GM23248 (cell line): ENCODE results near the gene KLHDC3. TPM values are rescaled to one million over a fixed set of nuclear protein-coding genes. Genes with fewer than 3 reads are reported as not detected.

Experiments
- DNase-seq: peaks from one replicate; pipeline ENCODE4 v3.0.0-alpha.2; 2015
- H2AFZ ChIP-seq: fragments of 200-600 bp; sonication (generic); 2 replicates; pipeline ENCODE4 v1.6.1; 2016; ENCODE audit warnings: antibody characterized with exemption
- H3F3A ChIP-seq: fragments of 200-600 bp; sonication (generic); 2 replicates; pipeline ENCODE4 v1.6.1; 2016; ENCODE audit warnings: mild to moderate bottlenecking, antibody characterized with exemption, mixed run types; ENCODE audit not compliant: insufficient read depth
- H3K27ac ChIP-seq: fragments of 200-600 bp; sonication (generic); 2 replicates; pipeline ENCODE4 v1.5.1; 2016; ENCODE audit warnings: mild to moderate bottlenecking
- H3K27me3 ChIP-seq: fragments of 200-600 bp; sonication (generic); replicated peaks from 2 replicates; pipeline ENCODE4 v1.6.1; 2016; ENCODE audit warnings: mild to moderate bottlenecking; ENCODE audit not compliant: insufficient read depth
- H3K36me3 ChIP-seq: fragments of 200-600 bp; sonication (generic); 2 replicates; pipeline ENCODE4 v1.6.1; 2016; ENCODE audit warnings: low read depth, mild to moderate bottlenecking
- H3K4me1 ChIP-seq: fragments of 200-600 bp; sonication (generic); 2 replicates; pipeline ENCODE4 v1.6.1; 2016; ENCODE audit warnings: mild to moderate bottlenecking; ENCODE audit not compliant: insufficient read depth
- H3K4me2 ChIP-seq: fragments of 200-600 bp; sonication (generic); one replicate; pipeline ENCODE4 v1.6.1; 2016; ENCODE audit warnings: mild to moderate bottlenecking; ENCODE audit not compliant: unreplicated experiment
- H3K4me3 ChIP-seq: fragments of 200-600 bp; sonication (generic); 2 replicates; pipeline ENCODE4 v1.5.1; 2016; ENCODE audit warnings: mild to moderate bottlenecking
- H3K79me2 ChIP-seq: fragments of 200-600 bp; sonication (generic); 2 replicates; pipeline ENCODE4 v1.6.1; 2016; ENCODE audit warnings: mild to moderate bottlenecking; ENCODE audit not compliant: insufficient read depth
- H3K9ac ChIP-seq: fragments of 200-600 bp; sonication (generic); 2 replicates; pipeline ENCODE4 v1.6.1; 2016; ENCODE audit warnings: mild to moderate bottlenecking
- H3K9me2 ChIP-seq: fragments of 200-600 bp; sonication (generic); 2 replicates; pipeline ENCODE4 v1.6.1; 2016; ENCODE audit warnings: mixed run types, mild to moderate bottlenecking, moderate library complexity; ENCODE audit not compliant: insufficient read depth
- H3K9me3 ChIP-seq: fragments of 200-600 bp; sonication (generic); one replicate; pipeline ENCODE4 v1.6.1; 2017; ENCODE audit warnings: low read depth
- H4K20me1 ChIP-seq: fragments of 200-600 bp; sonication (generic); 2 replicates; pipeline ENCODE4 v1.6.0; 2016; ENCODE audit not compliant: insufficient read depth
- EZH2 ChIP-seq: fragments of 200-600 bp; sonication (generic); IDR thresholded peaks from 2 replicates; pipeline ENCODE4 v1.6.1; 2018; ENCODE audit warnings: antibody characterized with exemption, mild to moderate bottlenecking; ENCODE audit not compliant: insufficient read depth, poor library complexity, severe bottlenecking
- EZH2phosphoT487 ChIP-seq: fragments of 200-600 bp; sonication (generic); IDR thresholded peaks from 2 replicates; pipeline ENCODE4 v1.6.1; 2018; ENCODE audit warnings: antibody characterized with exemption, moderate library complexity, mild to moderate bottlenecking, low read depth; ENCODE audit not compliant: insufficient read depth
- WGBS, 2 experiments: methylation state at CpG; one replicate each; pipeline ENCODE4 v1.1.6; 2015 to 2017; ENCODE audit warnings: low lambda C conversion rate in 2 of 2, low coverage in 1 of 2; ENCODE audit errors: missing lambda C conversion rate in 2 of 2; 5-methylcytosine and 5-hydroxymethylcytosine counted together
- in situ Hi-C: fragments of 300-500 bp; cut with MboI; formaldehyde crosslinking; loops from 2 replicates; pipeline ENCODE4 v1.15.0; 2020
- polyA plus RNA-seq: library from polyadenylated mRNA; unstranded; fragments of >200 nt; fragmentation: Nextera tagmentation; extraction: Ambion mirVana; gene quantifications from 2 replicates; pipeline ENCODE4 v1.2.1, GENCODE V29; 2016
- total RNA-seq: library from RNA; depleted of rRNA; stranded (reverse); fragments of >200 nt; shearing (Covaris generic); gene quantifications from 2 replicates; pipeline ENCODE4 v1.2.3, GENCODE V29; 2014

Gene KLHDC3
- total and polyA plus RNA-seq, 2 experiments from 2014 or later, result 94.3 to 129 TPM

DNA sequence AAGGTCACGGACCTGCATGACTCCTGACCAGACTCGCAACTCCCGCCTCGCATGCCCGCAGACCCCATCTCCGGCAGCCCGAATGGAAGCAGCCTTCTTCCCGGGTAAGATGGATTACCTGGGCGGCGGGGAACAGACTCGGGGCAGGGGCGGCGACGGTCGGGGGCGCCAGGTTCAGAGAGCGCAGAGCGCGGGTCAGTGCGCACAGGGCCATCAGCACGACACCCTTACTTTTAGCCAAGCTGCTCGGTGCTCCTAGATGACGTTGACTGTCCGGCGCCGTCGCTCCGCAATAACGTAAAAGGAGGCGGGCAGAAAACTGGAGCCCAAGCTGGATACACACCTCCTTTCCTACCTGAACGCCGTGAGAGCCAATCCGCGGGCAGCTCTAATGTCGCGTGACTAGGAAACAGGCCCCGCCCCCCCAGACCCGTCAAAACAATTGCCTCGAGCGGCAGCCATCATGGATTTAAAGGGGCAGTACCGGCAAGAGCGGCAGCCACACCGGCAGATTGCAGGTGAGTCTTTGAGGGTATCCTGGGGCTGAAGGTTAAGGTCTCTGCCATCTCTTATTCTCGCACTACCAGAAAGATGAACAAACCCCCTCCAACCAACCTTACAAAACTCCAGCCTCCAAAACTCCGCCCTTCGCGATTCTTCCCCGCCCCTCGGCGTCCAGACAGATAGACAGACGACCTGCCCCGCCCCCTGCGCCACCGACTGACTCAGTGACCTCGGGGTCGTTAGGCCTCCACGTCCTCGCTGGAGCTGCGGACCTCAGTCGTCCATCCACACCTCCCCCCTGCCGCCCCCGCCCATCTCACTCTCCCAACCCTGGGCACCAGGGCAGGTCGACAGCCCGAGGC, 45.4 kb downstream of the KLHDC3 start, which contains the start of the genes KLC4 and MRPL2:
KLC4 (plus strand) TSS at position 464 of the 866 bp plus-strand sequence. CDS start 1,705 bp downstream, outside the sequence.
MRPL2 (minus strand) TSS at position 267 of the 866 bp plus-strand sequence; CDS start at position 214, 53 bp downstream.
- Histone ChIP-seq H3K4me1 (peaks cover 5% of the 10 kb centered on the region; the same call in 1 of the 2 replicates), H3K79me2 (peaks cover 33% of the 10 kb centered on the region), H3K4me3 (peak within 1 kb of the TSS; percentile 82), H4K20me1 (no peaks in the 10 kb centered on the region), H3K9me3 (no peaks in the 10 kb centered on the region), H2AFZ (peak within 1 kb of the TSS; percentile 88), H3K27me3 (no peaks in the 10 kb centered on the region), H3K36me3 (peaks cover 3% of the 10 kb centered on the region; the same call in 1 of the 2 replicates), H3K9me2 (no peaks in the 10 kb centered on the region), H3K9ac (peak within 1 kb of the TSS; percentile 96), H3K4me2 (peak within 1 kb of the TSS; percentile 93), H3K27ac (peak within 1 kb of the TSS; percentile 72), H3F3A (no peaks in the 10 kb centered on the region)
- WGBS, 2 experiments, result 1 to 2% methylated on average over 39 to 64 of the region's 64 CpGs
- in situ Hi-C loops, result loop anchor here (5.0 kb wide), 1 partner anchor 68 kb away; no protein-coding TSS in a partner anchor
- TF ChIP-seq EZH2phosphoT487 (no peak), EZH2 (no peak)
- peak; percentile 100 for DNase-seq

- WGBS, 2 experiments, result 4 to 7% methylated on average over 13 to 15 of the region's 15 CpGs
- Histone ChIP-seq H3K4me2 (peak overlapping the region; percentile 93), H3K27me3 (no peaks in the 10 kb centered on the region), H3K36me3 (peaks cover 3% of the 10 kb centered on the region; the same call in 1 of the 2 replicates), H4K20me1 (no peaks in the 10 kb centered on the region), H3K9me3 (no peaks in the 10 kb centered on the region), H3K9ac (peak overlapping the region; percentile 96), H2AFZ (peak overlapping the region; percentile 88), H3K79me2 (peaks cover 33% of the 10 kb centered on the region), H3K9me2 (no peaks in the 10 kb centered on the region), H3F3A (no peaks in the 10 kb centered on the region), H3K4me3 (peak overlapping the region; percentile 82), H3K27ac (peak overlapping the region; percentile 72), H3K4me1 (peaks cover 5% of the 10 kb centered on the region; the same call in 1 of the 2 replicates)
- DNase-seq, result peak; percentile 42
- in situ Hi-C loops, result loop anchor here (5.0 kb wide), 1 partner anchor 67 kb away; no protein-coding TSS in a partner anchor
- TF ChIP-seq EZH2phosphoT487 (no peak), EZH2 (no peak)
These were observed 46.1 kb downstream of the KLHDC3 start for GRCh38 chr6:43060034-43060754.

DNA sequence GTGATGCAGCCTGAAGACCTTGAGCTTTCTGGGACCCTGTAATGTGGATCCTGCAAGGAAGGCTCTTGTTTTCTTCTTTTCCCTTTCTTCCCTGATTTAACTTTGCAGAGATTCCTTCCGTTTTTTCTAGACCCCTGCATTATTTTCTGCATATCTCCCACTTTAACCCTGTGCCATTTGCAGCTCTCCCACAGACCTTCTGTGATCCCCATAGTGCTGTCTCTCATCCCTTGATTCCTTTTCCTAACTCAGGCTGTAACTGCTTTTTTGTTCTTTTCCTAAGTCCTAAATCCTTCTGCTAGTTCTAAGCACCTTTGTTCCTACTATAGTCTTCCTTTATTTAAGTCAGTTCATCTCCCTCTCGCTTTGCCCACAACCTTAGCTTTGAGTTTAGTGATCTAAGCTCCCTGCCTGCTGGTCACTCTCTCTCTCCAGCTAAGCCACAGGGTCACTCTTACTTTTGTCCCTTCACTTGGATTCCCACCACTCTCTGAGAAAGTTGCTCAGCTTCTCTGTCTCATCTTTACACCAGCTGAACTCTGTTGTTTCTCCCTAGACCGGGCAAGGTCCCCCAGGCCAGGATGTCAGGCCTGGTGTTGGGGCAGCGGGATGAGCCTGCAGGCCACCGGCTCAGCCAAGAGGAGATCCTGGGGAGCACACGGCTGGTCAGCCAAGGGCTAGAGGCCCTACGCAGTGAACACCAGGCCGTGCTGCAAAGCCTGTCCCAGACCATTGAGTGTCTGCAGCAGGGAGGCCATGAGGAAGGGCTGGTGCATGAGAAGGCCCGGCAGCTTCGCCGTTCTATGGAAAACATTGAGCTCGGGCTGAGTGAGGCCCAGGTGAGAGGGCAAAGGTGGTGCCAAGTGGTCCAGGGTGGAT, 46.9 kb downstream of the KLHDC3 start:
- 81 to 88% methylated on average over 12 of the region's 12 CpGs for WGBS, 2 experiments
- Histone ChIP-seq H3K79me2 (peaks cover 33% of the 10 kb centered on the region), H3K4me3 (peak overlapping the region; percentile 82; the same call in 1 of the 2 replicates), H3K9ac (peak overlapping the region; percentile 96), H3F3A (no peaks in the 10 kb centered on the region), H3K4me1 (peaks cover 5% of the 10 kb centered on the region; the same call in 1 of the 2 replicates), H2AFZ (no peak overlapping the region; the same call in 1 of the 2 replicates), H4K20me1 (no peaks in the 10 kb centered on the region), H3K4me2 (peak overlapping the region; percentile 93), H3K9me2 (no peaks in the 10 kb centered on the region), H3K27ac (peak overlapping the region; percentile 72; the same call in 1 of the 2 replicates), H3K36me3 (peaks cover 3% of the 10 kb centered on the region; the same call in 1 of the 2 replicates), H3K9me3 (no peaks in the 10 kb centered on the region), H3K27me3 (no peaks in the 10 kb centered on the region)
- TF ChIP-seq EZH2phosphoT487, result no peak
- TF ChIP-seq EZH2, result no peak
- no peak for DNase-seq
- in situ Hi-C loops, result loop anchor here (5.0 kb wide), 1 partner anchor 66 kb away; no protein-coding TSS in a partner anchor
